Thymus (tissue), 11 donors: ENCODE results near the gene GRIN3A. TPM values are rescaled to one million over a fixed set of nuclear protein-coding genes. Genes with fewer than 3 reads are reported as not detected.

Source experiments
- DNase-seq, 9 donors: peaks; one replicate each; pipeline ENCODE4 v3.0.0-alpha.2; 2013; ENCODE audit warnings: low spot score in 9 of 9, low read depth in 6 of 9, missing footprints in 1 of 9
- H3K27ac ChIP-seq, 2 donors: one replicate each; pipeline ENCODE4 v1.5.1; 2013; ENCODE audit warnings: control low read depth in 1 of 2, low read depth in 1 of 2, low read length in 1 of 2, mild to moderate bottlenecking in 1 of 2, moderate library complexity in 1 of 2
- H3K27me3 ChIP-seq, 2 donors: one replicate each; pipeline ENCODE4 v1.5.1; 2013; ENCODE audit warnings: low read length in 1 of 2; ENCODE audit not compliant: control insufficient read depth in 2 of 2, insufficient read depth in 1 of 2
- H3K36me3 ChIP-seq, 2 donors: one replicate each; pipeline ENCODE4 v1.5.1; 2013; ENCODE audit warnings: low read length in 1 of 2, mild to moderate bottlenecking in 1 of 2, moderate library complexity in 1 of 2; ENCODE audit not compliant: control insufficient read depth in 2 of 2, insufficient read depth in 2 of 2
- H3K4me1 ChIP-seq, 2 donors: one replicate each; pipeline ENCODE4 v1.5.1; 2013; ENCODE audit warnings: low read length in 2 of 2; ENCODE audit not compliant: control insufficient read depth in 2 of 2, insufficient read depth in 2 of 2
- H3K4me3 ChIP-seq, 2 donors: one replicate each; pipeline ENCODE4 v1.5.1; 2013; ENCODE audit warnings: low read length in 2 of 2, control low read depth in 1 of 2, mild to moderate bottlenecking in 1 of 2
- H3K9me3 ChIP-seq, 2 donors: one replicate each; pipeline ENCODE4 v1.5.1; 2013; ENCODE audit warnings: low read length in 1 of 2, mild to moderate bottlenecking in 1 of 2; ENCODE audit not compliant: control insufficient read depth in 2 of 2, insufficient read depth in 1 of 2
- WGBS: extraction: QIAGEN DNeasy Blood & Tissue Kit; methylation state at CpG from one replicate; pipeline ENCODE4 v1.1.7; 2013; 5-methylcytosine and 5-hydroxymethylcytosine counted together
- polyA plus RNA-seq: library from polyadenylated mRNA; stranded (reverse); fragments of 200-250 nt; gene quantifications from one replicate; pipeline ENCODE4 v1.2.3, GENCODE V29; 2013
- total RNA-seq: library from RNA; stranded (reverse); fragments of 120-200 nt; gene quantifications from one replicate; pipeline ENCODE4 v1.2.4, GENCODE V29; 2013
- donor health status: healthy.

The GRIN3A gene
- total and polyA plus RNA-seq, 2 donors: 0.09 to 0.14 TPM

DNA sequence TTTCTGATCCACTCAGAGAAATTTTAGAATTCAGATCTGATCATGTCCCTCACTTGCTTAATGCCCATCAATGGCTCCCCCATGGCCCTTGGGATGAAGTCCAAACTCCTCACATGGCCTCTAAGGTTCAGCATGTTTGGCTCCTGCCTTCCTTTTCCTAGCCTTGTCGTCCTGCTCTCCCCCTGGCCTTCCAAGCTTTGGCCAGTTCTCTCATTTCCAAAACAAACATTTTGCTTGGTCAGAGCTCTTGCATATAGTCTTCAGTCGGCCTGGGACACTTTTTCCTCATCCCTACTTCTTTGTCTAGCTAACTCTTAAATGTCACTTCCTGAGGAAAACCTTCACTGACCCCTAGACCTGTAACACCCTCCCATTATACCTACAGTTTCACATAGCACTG lies 106.6 kb downstream of the GRIN3A start:
- no peaks in the 10 kb centered on the region for H3K4me1 ChIP-seq
- no peak overlapping the region for H3K4me3 ChIP-seq
- WGBS: 76% methylated on average over 2 of the region's 2 CpGs
- H3K9me3 ChIP-seq: no peaks in the 10 kb centered on the region
- no peak for DNase-seq
- H3K27ac ChIP-seq: no peak overlapping the region
- H3K36me3 ChIP-seq: no peaks in the 10 kb centered on the region
- no peaks in the 10 kb centered on the region for H3K27me3 ChIP-seq

DNA sequence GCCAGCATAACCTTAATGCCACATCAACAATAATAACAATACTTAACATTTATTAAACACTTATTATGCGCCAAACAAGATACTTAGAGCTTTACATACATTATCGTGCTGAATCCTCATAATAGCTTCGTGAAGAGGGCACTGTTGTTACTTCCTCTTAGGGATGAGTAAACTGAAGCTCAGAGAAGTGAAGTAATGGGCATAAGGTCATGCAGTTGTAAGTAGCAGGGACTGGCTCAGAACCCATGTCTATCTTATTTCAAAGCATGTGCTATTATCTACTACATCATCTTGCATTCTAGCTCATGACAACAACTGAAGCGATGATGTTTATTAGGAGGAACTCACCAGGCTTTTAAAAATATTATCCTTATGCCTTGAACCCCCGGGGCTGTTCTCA lies 108.8 kb downstream of the GRIN3A start:
- WGBS: 86% methylated on average over 5 of the region's 5 CpGs
- no peak overlapping the region for H3K4me3 ChIP-seq
- no peaks in the 10 kb centered on the region for H3K36me3 ChIP-seq
- H3K4me1 ChIP-seq: no peaks in the 10 kb centered on the region
- H3K9me3 ChIP-seq: no peaks in the 10 kb centered on the region
- H3K27me3 ChIP-seq: no peaks in the 10 kb centered on the region
- no peak overlapping the region for H3K27ac ChIP-seq
- no peak for DNase-seq

DNA sequence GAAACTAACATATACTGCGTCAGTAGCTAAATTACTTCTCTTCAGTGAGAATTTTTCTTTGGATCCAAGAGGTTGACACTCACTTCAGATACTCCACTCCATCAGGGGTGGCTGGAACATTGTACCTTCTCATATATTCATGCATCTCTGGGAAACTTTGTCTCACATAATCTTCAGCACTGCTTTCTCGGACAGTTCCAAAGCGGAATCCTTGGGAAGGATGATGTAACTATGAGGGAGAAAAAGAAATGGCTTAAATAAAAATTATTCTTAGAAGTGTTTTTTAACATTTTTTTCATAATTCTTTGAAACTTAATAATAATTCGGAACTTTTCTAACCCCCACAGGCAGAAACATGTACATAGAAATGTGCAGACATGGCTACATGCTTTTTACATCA lies 110.3 kb downstream of the GRIN3A start:
- Histone ChIP-seq H3K9me3 (no peaks in the 10 kb centered on the region), H3K27me3 (no peaks in the 10 kb centered on the region), H3K27ac (no peak overlapping the region), H3K4me3 (no peak overlapping the region), H3K36me3 (no peaks in the 10 kb centered on the region), H3K4me1 (no peaks in the 10 kb centered on the region)
- DNase-seq: no peak
- WGBS: 95% methylated on average over 4 of the region's 4 CpGs

DNA sequence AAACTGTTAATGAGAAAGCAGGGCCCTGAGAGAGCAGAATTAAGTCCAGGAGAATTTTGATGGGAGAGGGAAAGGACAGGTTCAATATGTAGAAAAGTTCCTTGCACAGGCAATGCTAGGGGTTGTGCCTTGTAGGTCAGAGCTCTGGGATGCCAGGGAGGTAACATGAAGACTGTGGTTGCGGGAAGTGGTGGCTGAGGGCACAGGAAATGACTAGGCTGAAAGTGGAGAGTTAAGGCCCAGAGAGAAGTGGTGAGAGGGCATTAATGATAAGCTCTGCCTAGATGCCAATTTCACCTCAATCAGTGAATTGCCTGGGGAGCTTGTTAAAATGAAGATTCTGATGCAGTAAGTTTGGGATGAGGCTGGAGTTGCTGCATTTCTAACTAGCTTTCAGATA lies 112.2 kb downstream of the GRIN3A start:
- no peaks in the 10 kb centered on the region for H3K36me3 ChIP-seq
- no peaks in the 10 kb centered on the region for H3K9me3 ChIP-seq
- DNase-seq: no peak
- no peaks in the 10 kb centered on the region for H3K27me3 ChIP-seq
- no peak overlapping the region for H3K27ac ChIP-seq
- 20% methylated on average over 1 of the region's 1 CpG for WGBS
- H3K4me1 ChIP-seq: no peaks in the 10 kb centered on the region
- H3K4me3 ChIP-seq: no peak overlapping the region

DNA sequence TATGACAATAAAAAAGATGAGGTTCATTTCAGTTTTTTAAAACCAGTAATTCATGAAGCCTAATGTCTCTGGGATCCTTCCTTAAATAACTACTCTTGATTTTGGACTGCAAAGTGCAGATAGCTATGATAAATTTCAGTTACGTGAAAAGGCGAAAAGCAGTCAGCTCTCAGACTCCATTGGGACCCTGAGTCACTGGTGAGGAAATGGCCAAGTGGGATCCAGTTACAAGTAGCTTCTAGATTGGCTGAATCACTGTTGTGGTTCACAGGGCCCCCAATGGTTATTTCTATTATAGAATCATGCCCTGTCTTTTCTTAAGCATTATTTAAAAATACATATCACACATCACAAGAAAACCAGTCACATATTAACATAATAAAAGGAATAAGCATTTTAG lies 112.6 kb downstream of the GRIN3A start:
- H3K9me3 ChIP-seq: no peaks in the 10 kb centered on the region
- no peaks in the 10 kb centered on the region for H3K27me3 ChIP-seq
- H3K27ac ChIP-seq: no peak overlapping the region
- H3K36me3 ChIP-seq: no peaks in the 10 kb centered on the region
- no peak overlapping the region for H3K4me3 ChIP-seq
- no peaks in the 10 kb centered on the region for H3K4me1 ChIP-seq
- 91% methylated on average over 2 of the region's 2 CpGs for WGBS
- DNase-seq: no peak

DNA sequence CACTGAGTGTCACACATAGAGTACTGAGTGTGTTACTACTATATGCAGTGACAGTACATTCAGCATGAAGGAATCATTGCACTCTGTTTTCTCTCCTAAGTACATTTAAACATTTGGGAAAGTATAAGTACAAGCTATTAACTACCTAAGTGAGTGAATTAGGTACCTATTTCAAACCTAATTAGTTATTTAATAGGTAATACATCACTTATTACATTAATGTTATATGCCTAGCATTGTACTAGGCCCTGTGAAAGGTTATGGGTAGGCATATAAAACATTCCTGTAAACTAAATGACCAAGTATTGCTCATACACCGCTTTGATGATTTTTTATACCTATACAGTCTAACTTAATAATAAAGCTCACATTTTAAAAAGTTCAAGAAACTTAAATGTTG lies 118.0 kb downstream of the GRIN3A start:
- H3K4me3 ChIP-seq: no peak overlapping the region
- no peaks in the 10 kb centered on the region for H3K27me3 ChIP-seq
- H3K4me1 ChIP-seq: no peaks in the 10 kb centered on the region
- WGBS: 98% methylated on average over 1 of the region's 1 CpG
- no peak overlapping the region for H3K27ac ChIP-seq
- DNase-seq: no peak
- H3K9me3 ChIP-seq: no peaks in the 10 kb centered on the region
- no peaks in the 10 kb centered on the region for H3K36me3 ChIP-seq

DNA sequence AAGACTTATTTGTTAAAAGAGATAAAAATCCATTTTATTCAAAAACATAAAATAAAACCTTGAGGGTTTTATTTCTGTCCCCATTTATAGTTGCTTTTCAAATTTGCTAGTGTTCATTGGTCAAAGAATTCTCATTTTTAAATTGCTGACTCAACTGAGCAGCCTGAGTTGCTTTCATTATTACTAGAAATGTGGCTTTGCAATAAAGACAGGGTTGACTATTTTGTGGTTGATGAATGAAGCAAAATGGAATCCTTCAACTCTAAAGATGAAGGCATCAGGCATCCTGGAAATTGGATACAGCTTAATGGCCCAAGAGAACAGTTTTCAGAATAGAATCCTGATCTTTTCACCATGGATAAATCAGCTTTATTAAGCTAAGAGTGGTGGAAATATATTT lies 119.7 kb downstream of the GRIN3A start:
- Histone ChIP-seq H3K4me3 (no peak overlapping the region), H3K27ac (no peak overlapping the region), H3K4me1 (no peaks in the 10 kb centered on the region), H3K36me3 (no peaks in the 10 kb centered on the region), H3K27me3 (no peaks in the 10 kb centered on the region), H3K9me3 (no peaks in the 10 kb centered on the region)
- no peak for DNase-seq

DNA sequence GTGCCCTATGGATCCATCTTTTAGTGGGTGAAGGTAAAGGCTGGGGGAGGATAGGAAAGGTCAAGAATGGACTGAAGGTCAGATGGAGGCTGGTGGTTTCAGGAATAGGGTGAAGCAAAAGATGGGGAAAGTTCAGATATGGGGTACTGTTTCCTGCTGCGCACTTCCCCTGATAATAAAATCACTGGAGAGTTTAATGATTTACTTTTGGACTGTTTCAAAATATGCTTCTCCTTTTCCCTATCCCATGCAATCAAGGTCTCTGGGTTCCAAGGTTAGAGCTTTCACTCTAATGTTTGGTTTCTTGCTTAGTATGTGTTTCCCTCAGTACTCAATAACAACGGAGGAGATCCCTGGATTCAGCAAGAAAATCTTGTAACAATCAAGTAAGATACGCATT lies 132.9 kb downstream of the GRIN3A start:
- 93% methylated on average over 3 of the region's 3 CpGs for WGBS
- DNase-seq: no peak
- Histone ChIP-seq H3K4me3 (no peak overlapping the region), H3K4me1 (no peaks in the 10 kb centered on the region), H3K36me3 (no peaks in the 10 kb centered on the region), H3K27ac (no peak overlapping the region), H3K27me3 (no peaks in the 10 kb centered on the region), H3K9me3 (no peaks in the 10 kb centered on the region)

DNA sequence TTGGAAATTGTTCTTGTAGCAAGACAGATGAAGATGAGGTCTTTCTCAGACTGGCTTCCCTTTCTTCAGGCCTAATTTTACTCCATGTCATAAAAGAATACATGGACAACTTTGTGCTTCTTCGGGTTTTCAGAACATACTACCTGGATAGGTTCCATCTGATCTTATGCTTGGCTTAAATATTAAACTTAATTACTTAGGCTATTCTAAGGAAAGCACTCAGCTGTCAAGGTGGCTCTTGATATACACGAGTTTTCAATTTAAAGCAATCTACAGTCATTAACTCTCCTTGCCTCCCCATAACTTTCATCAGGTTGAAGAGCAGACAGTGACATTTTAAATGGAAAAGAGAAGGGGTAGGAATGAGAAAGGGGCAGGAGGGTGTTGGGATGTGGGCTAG lies 134.2 kb downstream of the GRIN3A start:
- Histone ChIP-seq H3K27me3 (no peaks in the 10 kb centered on the region), H3K27ac (no peak overlapping the region), H3K36me3 (no peaks in the 10 kb centered on the region), H3K4me3 (no peak overlapping the region), H3K9me3 (no peaks in the 10 kb centered on the region), H3K4me1 (no peaks in the 10 kb centered on the region)
- no peak for DNase-seq
- 88% methylated on average over 2 of the region's 2 CpGs for WGBS
